Amniotic stem cell (primary cell): ENCODE data around the gene SLFNL1.

Source experiments
- DNase-seq: peaks from one replicate; lab custom pipeline; 2025; lab: John Stamatoyannopoulos, UW

Gene SLFNL1

DNA sequence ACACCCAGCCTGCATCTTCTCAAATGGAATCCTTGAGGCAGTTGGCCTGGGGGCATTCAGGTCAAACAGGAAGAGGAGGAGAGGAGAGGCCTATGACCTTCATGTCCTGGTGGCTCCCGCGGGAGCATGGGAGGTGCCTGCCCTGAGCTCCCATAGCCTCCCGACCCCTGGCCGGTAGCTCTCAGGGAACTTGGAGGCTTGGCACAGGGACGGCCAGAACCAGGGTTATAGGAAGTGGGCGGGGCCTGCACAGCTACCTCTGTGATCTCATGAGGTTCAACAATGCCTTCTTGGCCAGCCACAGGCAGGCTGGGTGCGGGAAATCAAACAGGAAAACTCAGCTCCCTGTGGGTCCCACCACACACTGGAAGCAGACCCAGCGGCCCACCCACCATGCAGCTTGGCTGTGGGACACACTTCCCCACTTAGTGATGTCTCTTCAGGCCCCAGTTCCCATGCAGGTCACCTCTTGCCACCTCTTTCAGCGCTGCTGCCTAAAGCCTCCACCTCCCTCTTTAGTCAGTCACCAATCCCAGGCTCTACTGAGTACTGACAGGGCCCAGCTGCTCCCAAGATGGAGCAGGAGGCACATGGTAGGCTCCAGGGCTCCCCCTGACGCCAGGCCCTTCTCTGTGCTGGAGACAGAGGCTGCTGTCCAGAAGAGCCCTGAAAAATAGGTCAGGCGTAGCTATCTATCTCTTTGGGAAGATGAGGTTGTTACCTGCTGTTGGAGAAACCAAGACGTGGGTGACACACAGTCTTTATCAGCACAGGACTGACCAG lies at the start of gene SLFNL1:
Gene SLFNL1 (minus strand): TSS at position 200 of the 783 bp plus-strand sequence. CDS start 1,065 bp downstream, outside the sequence.
- no peak for DNase-seq

DNA sequence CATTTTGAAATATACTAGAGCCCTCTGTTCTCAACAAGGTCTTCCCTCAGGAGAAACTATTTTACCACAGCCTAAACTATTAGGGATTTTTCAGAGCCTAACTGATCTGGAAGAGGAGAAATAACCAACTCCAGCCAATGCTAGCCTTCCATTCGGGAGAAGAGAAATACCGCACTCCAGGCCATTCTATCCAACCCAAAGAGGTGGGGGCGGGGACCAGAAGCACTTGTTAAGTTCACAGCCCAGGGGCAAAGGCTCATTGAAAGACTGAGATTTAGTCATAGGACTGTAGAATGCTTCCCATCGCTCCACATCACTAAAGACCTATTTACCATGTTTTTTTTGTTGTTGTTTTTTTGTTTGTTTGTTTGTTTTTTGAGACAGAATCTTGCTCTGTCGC lies 35.4 kb upstream of the SLFNL1 start:
- DNase-seq = no peak

DNA sequence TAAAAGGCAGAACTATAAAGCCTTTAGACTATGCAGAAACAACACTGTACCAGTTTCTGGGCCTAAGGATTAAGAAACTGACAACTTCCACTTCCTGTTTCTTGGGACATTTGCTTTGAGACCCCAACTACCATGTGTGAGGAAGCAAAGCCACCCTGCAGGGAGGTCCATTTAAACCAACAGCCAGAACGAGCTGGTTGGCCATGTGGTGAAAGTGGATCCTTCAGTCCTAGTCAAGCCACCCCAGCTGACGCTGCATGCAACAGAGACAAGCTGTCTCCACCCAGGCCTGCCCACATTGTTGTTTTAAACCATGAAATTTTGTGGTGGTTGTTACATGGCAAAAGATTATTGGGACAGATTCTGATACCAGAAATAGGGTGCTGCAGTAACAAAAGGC lies 31.8 kb upstream of the SLFNL1 start:
- DNase-seq = no peak

DNA sequence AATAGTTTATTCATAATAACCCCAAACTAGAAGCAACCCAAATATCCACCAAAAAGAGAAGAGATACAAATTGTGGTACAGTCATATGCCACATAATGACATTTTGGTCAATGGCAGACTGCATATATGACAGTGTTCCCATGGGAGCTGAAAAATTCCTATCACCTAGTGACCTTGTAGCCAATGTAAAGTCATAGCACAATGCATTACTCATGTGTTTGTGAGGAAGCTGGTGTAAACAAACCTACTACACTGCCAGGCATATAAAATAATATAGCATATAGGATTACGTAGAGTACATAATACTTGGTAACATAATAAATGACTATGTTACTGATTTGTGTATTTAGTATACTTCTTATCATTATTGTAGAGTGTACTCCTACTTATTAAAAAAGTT lies 29.5 kb upstream of the SLFNL1 start:
- no peak for DNase-seq

DNA sequence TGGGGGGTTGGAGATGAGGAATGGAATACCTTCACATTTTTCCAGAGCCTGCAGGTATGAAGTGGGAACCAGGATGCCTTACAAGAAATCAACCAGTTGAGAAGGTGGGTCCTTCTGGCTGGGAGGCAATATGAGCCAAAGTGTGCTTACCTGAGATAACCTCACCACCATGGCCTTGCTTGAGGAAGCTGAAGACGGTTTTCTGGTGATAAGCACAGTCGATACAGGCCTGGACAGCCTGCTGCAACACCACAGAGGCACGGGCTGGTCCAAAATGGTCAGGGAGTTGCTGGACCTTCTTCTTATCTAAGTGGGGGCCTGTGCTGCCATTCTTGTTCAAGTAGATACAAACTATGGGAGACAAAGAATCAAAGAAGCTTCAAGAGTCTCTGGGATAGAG lies 27.0 kb upstream of the SLFNL1 start:
- DNase-seq = no peak

DNA sequence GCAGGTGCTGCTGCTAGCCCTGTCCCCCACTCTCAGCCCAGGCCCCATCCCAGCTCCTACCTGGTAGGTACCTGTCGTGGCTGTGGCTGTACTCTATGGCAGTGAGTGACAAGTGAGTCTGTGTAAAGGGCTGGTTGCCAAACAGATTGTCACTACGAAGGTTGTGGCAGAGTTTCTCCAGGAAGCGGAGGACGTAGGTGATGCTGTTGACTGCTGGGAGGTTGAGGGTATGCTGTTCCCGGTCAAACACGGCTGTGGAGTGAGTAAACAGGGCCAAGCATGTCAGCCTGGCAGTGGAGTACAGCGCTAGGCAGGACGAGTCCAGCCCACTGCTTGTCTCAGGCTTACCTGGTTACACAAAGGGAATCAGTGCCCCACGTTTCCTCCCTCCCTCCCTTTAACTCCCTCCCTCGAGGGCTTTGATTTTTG lies 24.8 kb upstream of the SLFNL1 start:
- DNase-seq = no peak

DNA sequence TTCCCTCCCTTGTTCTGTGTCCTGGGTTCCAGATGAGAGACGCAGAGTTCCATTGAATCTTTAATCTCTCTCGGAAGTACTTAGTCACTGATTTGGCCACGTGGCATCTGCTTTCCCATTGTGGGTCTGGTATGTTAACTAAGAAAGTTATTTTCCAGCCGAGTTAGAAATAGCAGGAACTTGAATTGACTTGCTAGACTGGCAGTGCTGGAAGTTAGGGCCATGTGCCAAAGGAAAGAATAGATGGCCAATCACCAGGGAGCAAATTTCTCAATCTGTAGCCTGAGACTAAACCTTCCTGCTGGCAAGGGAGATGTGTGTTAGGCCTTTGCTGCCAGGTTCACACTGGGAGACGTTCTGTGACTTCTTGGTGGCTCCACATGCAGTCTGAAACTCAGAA lies 24.2 kb upstream of the SLFNL1 start:
- no peak for DNase-seq

DNA sequence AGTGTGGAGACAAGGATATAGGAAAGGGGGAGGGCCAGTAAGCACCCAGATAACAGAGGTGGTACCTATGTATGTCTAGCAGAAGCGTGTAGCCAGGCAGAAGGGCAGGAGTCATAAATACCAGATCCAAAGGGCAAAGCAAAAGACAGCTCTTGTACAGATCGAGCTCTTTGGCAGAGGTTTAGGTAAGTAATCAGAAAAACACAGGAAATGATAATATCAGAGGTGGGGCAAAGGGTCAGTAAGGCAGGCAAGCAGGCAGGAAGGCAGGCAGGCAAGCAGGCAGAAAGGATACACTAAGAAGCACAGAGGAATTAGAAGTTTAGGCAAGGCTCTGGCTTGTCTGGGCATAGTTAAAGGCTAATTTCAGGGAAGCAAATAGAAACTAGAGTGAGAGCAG lies 22.7 kb upstream of the SLFNL1 start:
- DNase-seq = no peak

DNA sequence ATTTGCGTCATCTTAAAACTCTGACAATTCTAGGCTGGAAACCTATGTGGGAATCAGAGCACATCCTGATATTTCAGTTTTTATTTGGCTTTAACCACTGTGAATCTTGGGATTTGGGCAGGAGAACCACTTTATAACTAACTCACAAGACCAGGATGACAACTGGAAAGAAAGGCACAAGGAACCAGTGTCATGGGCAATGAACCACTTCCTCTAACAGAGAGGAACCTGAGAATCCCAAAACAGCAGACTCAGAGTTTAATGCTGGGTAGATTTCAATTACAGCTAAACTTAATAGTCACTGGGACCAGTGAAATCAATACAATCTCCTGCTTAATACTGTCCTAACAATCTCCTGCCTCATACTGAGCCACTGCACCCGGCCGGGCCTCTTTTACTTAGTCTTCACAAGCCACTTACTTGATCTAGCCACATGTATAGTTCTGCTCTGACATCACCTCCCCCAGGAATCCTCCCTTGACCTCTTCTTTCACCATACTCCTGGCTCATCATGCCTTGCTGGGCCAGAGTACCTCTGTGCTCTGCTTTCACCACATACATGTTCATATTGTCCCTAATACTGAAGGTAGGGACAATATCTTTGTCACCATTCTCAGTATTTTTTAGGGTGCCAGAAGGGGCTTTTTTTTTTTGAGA lies 20.2 kb upstream of the SLFNL1 start:
- no peak for DNase-seq

DNA sequence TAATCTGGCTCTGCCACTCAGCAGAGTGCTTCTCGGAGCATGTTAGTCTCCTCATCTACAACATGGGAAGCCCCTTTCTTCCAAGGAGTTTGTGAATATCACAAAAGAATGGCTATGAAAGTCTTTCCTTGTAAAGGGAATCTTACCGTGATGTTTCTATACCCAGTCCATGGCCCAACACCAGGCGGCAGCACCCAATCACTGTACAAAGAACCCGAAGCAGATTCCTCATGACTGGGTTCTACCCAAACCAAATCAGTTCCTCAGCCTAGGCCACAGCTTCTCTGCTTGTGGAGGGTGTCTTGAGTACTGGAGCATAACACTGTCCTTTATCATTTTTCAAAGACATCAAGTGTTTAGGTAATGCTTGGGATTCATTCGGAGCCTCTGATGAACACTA lies 16.6 kb upstream of the SLFNL1 start:
- DNase-seq = no peak

DNA sequence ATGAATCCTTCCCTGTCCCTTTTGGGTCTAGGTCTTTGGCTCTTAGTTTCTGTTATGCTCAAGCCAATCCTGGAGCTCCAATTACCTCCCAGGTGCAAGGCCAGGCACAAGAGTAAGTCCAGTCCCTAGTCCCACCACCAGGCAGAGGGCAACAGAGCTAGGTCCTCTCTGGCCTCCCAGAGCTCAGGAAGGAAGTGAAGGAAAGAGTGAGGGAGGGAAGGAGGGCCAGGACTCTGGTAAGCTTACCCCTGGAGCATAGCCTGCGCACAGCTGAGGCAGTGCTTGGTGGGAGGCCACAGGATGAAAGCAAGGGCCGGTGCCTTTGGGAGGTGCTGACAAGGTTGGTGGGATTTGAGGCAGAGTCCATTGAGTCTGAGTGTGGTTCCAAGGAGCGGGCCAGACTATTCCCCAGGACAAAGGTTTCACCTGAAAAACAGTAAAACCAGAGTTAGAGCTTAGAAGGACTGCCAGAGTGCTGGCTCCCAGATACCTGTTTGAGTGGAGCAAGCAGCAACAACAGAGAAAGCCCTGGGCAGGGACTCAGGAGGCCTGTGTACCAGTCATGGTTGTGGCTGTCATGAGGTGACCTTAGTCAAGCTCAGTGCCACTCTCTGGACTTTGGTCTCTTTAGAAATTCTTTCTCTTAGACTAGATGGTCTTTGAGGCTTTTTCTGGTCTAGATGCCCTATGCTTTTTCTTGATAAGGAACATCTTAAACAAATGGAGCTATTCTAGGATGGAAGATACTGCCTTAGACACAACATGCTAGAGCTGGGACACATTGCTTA lies 15.8 kb upstream of the SLFNL1 start:
- no peak for DNase-seq

DNA sequence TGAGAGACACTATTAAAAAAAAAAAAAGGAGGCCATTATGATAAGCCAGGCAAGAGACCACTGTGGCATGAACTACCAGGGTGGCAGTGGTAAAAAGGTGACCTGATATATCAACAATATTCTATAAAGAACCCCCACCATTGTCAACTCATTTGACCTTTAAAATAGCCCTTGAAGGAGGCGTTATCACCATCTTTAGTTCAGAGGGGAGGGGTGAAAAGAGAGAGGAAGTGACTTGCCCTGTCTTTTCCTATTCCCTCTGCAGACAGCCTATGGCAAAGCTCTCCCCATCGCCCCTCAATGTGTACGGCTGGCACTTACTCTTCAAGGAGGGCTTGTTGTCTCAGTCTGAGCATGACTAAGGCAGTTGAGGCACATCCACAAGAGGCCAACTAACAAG lies 11.7 kb upstream of the SLFNL1 start:
- DNase-seq = no peak

DNA sequence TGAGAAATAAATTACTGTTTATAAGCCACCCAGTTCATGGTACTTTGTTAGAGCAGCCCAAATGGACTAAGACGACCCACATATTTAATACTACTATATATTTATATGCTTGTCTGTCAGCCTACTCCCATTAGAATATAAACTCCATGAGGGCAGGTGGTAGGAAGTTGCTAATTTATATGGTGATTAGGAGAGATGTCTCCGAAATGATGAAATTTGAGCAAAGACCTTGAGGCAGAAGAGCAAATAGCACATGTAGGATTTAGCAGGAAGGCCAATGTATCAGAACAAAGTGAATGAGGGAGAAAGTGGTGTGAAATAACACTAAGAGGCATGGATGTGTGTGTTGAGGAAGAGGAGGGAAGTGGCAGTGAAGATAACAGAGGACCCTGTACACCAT lies 10.6 kb upstream of the SLFNL1 start:
- DNase-seq = no peak

DNA sequence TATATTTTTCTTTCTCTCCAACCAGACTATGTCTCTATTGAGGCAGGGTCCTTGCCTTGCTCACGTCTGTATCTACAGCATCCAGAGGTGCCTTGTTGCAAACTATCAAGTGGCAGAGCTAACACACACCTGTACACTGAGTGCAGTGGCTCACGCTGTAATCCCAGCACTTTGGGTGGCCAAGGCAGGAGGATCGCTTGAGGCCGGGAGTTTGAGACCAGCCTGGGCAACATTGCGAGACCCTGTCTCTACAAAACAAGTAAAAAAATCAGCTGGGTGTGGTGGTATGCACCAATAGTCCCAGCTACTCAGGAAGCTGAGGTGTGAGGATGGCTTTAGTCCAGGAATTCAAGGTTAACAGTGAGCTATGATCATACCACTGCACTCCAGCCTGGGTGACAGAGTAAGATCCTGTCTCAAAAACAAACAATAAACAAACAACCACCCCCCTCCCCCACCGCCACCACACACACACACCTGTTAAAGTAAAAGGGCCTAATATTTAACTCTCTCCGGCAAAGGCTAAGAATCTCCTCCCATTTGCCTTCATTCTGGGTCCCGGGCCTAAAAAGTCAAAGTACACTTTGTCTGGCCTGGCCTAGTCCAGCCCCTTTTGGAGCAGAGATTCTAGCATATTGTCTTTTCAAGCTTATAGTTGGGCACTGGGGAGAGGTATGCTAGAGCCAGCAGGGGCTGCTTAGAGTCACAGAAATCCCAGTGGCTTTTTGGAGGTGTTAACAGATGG lies 9.5 kb upstream of the SLFNL1 start:
- DNase-seq = no peak

DNA sequence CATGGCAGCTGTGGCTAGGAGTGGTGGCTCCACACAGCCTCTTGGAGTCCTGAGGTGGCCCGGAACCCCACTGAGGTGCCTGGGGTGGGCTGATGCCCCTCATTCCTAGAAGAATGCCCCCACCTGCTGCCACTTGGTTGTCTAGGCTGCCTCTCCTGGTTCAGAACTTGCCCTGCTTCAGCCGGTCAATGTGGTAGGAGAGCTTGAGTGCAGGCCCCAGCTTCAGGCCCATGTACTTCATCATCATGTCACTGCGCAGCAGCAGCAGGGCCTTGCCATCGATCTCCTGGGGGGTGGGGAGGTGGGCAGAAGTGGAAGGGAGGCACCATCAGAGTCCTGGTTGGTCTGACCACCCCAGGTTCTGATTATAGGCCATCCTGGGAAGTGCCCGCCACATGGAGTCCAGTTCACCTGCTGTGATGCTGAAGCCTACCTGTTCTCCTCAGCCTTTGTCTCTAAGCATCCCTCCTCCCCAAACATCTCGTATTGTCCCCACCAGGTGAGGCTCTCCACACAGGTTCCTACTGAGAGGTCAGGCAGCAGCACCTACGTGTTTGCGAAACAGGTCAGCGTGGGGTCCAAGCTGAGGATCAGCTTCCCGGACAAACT lies 6.6 kb upstream of the SLFNL1 start:
- DNase-seq = no peak

DNA sequence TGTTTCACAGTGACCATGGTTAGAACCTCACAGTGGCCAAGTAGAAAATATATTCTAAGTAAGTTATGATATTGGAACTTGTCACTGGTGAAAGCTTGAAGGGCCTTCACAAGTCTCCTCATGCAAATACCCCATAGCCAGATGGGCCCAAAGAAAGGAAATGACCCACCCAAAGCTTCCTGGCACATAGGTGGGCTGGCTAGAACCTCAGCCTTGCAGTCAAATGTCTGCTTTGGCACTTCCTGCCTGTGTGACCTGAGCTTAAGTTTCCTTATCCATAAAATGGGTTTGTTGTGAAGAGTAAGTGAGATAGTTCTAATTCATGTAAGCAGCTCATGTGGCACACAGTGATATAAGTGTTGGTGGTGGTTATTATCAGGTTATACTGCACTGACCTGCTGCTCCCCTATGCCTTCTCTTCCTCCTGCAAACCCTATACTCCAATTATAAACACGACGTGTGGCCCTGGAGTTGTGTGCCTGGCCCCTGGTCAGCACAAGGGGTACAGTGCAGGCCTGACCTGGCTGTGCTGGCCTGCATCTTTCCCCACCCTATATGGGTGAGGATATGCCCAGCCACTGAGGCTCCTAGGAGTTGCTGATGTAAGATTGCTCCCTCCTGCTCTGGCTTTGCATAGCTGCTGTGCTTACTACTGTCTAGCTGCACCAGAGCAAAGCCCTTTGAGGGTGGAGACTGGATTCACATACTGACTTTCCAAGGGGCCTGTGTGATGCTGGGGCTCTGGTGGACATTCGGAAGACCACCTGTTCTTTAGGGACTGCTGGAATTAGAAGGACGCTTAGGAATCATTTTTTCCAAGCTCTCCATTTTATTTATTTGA lies 4.7 kb upstream of the SLFNL1 start:
- no peak for DNase-seq

DNA sequence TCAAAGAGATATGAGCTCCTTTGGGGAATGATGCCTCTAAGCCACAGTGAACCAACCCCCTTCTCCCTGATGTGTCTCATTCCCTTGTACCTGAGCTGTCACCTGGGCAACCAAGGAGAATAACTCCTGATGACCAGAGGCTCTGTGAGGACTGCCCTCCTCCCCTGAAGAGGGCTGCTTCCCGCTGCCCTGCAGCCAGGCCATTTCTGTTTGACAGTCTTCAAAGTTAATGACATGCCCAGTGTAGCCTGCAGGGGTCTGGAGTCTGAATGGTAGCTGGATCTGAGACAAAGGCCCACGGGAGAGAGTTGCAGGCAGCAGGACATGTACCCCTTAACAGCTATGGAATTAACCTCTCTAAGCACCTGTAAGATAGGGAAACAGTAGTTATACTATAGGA lies 3.4 kb upstream of the SLFNL1 start:
- DNase-seq = no peak

DNA sequence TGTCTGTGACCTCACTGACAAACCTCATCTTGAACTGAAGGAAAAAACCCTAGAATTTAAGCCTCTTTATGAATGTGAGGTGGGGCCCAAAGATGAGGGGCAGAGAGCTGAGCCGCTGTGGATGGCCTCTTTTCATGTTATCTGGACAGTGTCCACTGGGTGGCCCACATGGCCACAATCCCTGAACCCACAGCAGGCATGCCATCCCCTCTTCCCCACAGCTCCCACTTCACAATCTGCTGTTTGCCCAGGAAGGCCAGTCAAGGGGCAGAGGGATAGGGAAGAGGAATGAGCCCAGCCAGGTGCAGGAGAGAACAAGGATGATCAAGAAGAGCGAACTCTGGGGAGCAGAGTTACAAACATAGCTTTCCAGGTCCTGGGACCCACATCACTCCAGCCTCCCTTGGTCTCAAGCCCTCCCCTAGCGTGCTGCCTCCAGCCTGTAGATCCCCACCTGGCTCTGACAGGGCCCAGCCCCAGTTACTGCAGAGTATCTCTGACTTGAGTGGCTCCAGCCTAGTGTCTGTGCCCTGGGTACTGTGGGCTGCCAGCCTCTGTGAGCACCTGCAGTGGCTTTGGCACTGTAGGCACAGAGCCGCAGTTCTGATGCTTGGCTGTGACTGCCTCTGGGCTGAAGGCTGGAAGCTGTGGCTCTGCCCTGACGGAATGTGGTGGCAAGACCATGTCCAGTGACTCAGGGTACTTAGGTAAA lies 1.9 kb upstream of the SLFNL1 start:
- DNase-seq = no peak

DNA sequence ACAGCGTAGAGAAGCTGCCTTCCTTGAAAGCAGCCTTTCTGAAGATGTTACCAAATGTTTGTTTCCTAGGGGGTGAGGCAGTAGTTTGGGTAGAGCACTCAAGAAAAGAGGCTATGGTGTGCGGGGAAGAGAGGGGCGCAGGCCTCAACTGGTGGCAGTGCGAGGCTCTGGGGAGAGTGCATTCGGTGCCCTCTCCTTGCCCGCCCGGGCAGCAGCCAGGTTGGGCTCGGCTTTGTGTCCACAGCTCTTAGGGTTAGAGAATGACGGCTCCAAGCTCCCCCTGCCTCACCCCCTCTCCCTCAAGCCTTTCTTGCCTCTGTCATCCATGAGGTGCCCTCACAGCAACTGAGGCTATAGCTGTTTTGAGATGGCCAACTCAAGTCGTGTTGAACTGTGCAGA lies 899 bp upstream of the SLFNL1 start:
- no peak for DNase-seq

DNA sequence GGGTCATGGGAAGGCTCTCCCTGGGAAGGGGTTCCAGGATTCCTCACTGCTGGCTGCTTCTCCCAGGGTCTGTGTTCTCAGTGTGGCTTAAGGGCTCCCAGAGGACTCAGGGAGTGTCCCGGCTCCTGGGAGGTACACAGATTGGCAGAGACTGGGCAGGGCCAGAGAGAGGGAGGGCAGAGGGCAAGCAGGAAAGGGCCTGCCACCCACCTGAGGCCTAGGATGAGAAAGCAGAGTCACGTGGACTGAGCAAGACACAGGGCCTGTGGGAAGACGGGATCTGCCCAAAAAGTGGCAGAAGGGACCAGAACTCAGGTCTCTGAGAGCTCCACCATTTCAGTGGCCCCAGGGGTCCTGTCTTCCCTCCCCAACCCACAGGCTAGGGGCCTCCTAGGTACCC lies 871 bp downstream of the SLFNL1 start:
- no peak for DNase-seq
